Testis (tissue), 2 donors: Measurements from ENCODE around the gene FBXL17.
"Not testable (repeated sequence)": the region's sequence is repeated elsewhere in the genome, so short reads cannot be mapped to it uniquely, and the experiment has no call there.

ENCODE experiments used
- POLR2A ChIP-seq: fragments of 450-650 bp; IDR thresholded peaks from one replicate; pipeline ENCODE4 v1.6.1; 2017; ENCODE audit warnings: antibody characterized with exemption, mild to moderate bottlenecking, moderate library complexity
- TF ChIP-seq, protein P1 (sequence below), 3 experiments: fragments of 450-650 bp in 2 of 3; fragments of 200-600 bp in 1 of 3; sonication (generic) in 1 of 3; IDR thresholded peaks; one replicate each; pipeline ENCODE4 v1.5.1; 2016 to 2019; ENCODE audit warnings: antibody characterized with exemption in 3 of 3, mild to moderate bottlenecking in 2 of 3, moderate library complexity in 1 of 3

DNA sequence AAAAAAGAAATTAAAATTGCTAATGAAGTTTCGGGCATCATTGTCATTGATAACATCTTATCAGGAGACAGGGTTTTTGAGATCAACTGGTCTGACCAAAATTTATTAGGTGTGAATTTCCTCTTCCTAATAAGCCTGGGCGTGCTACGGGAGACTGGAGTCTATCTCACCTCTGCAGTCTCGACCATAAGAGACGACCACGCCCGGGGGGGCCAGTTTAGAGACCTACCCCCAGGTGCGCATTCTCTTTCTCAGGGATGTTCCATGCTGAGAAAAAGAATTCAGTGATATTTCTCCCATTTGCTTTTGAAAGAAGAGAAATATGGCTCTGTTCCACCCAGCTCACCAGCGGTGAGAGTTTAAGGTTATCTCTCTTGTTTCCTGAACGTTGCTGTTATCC lies 107.8 kb downstream of the FBXL17 start:
- TF ChIP-seq POLR2A, result not testable (repeated sequence)
- TF ChIP-seq, protein P1, sequence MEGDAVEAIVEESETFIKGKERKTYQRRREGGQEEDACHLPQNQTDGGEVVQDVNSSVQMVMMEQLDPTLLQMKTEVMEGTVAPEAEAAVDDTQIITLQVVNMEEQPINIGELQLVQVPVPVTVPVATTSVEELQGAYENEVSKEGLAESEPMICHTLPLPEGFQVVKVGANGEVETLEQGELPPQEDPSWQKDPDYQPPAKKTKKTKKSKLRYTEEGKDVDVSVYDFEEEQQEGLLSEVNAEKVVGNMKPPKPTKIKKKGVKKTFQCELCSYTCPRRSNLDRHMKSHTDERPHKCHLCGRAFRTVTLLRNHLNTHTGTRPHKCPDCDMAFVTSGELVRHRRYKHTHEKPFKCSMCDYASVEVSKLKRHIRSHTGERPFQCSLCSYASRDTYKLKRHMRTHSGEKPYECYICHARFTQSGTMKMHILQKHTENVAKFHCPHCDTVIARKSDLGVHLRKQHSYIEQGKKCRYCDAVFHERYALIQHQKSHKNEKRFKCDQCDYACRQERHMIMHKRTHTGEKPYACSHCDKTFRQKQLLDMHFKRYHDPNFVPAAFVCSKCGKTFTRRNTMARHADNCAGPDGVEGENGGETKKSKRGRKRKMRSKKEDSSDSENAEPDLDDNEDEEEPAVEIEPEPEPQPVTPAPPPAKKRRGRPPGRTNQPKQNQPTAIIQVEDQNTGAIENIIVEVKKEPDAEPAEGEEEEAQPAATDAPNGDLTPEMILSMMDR (IDR thresholded peaks at IDR 0.05), result not testable (repeated sequence)
